Astrocyte (in vitro differentiated cells and primary cell): ENCODE measurements around the gene PRRT1. TPM values are rescaled to one million over a fixed set of nuclear protein-coding genes. Genes with fewer than 3 reads are reported as not detected.

Experiments
- DNase-seq: peaks from one replicate; pipeline ENCODE4 v3.0.0-alpha.2; 2010; ENCODE audit warnings: low read depth
- FAIRE-seq: peaks from 2 replicates; lab custom pipeline; 2011; peaks lifted over from hg19 to GRCh38; lab: Jason Lieb, UNC
- H2AFZ ChIP-seq: 2 replicates; pipeline ENCODE4 v1.6.0; 2012; ENCODE audit warnings: low read depth, low read length, inconsistent platforms
- H3K27ac ChIP-seq: 2 replicates; pipeline ENCODE4 v1.5.1; 2011; ENCODE audit warnings: low read depth, low read length, inconsistent platforms
- H3K27me3 ChIP-seq: 2 replicates; pipeline ENCODE4 v1.6.0; 2011; ENCODE audit warnings: low read length, inconsistent platforms; ENCODE audit not compliant: insufficient read depth
- H3K36me3 ChIP-seq: 2 replicates; pipeline ENCODE4 v1.5.1; 2011; ENCODE audit warnings: low read length, inconsistent platforms; ENCODE audit not compliant: insufficient read depth
- H3K4me1 ChIP-seq: 2 replicates; pipeline ENCODE4 v1.5.1; 2011; ENCODE audit warnings: low read length, inconsistent platforms; ENCODE audit not compliant: insufficient read depth
- H3K4me2 ChIP-seq: 2 replicates; pipeline ENCODE4 v1.6.0; 2012; ENCODE audit warnings: low read length, inconsistent platforms
- H3K4me3 ChIP-seq: 2 replicates; pipeline ENCODE4 v1.5.1; 2011; ENCODE audit warnings: low read depth, mild to moderate bottlenecking, low read length, inconsistent platforms; ENCODE audit not compliant: insufficient read depth
- H3K79me2 ChIP-seq: 2 replicates; pipeline ENCODE4 v1.6.0; 2012; ENCODE audit warnings: mild to moderate bottlenecking, low read length, inconsistent platforms; ENCODE audit not compliant: insufficient read depth
- H3K9ac ChIP-seq: 2 replicates; pipeline ENCODE4 v1.6.0; 2012; ENCODE audit warnings: mild to moderate bottlenecking, low read length, inconsistent platforms
- H3K9me3 ChIP-seq: 2 replicates; pipeline ENCODE4 v1.5.1; 2012; ENCODE audit warnings: low read depth, mild to moderate bottlenecking, low read length, inconsistent platforms; ENCODE audit not compliant: insufficient read depth
- H4K20me1 ChIP-seq: 2 replicates; pipeline ENCODE4 v1.6.0; 2012; ENCODE audit warnings: low read length, inconsistent platforms; ENCODE audit not compliant: insufficient read depth
- H3K27ac Mint-ChIP-seq: one replicate; pipeline ENCODE4 v1.8.0; 2021; ENCODE audit warnings: mild to moderate bottlenecking, mixed read lengths; ENCODE audit not compliant: unreplicated experiment
- H3K27me3 Mint-ChIP-seq: one replicate; pipeline ENCODE4 v1.8.0; 2021; ENCODE audit warnings: low read depth, mixed read lengths; ENCODE audit not compliant: unreplicated experiment
- H3K36me3 Mint-ChIP-seq: one replicate; pipeline ENCODE4 v1.8.0; 2021; ENCODE audit warnings: low read depth, mixed read lengths; ENCODE audit not compliant: unreplicated experiment
- H3K4me1 Mint-ChIP-seq: one replicate; pipeline ENCODE4 v1.8.0; 2021; ENCODE audit warnings: low read depth, mixed read lengths; ENCODE audit not compliant: unreplicated experiment
- H3K4me3 Mint-ChIP-seq: one replicate; pipeline ENCODE4 v1.8.0; 2021; ENCODE audit warnings: mild to moderate bottlenecking, moderate library complexity, mixed read lengths; ENCODE audit not compliant: unreplicated experiment
- H3K9me3 Mint-ChIP-seq: one replicate; pipeline ENCODE4 v1.8.0; 2021; ENCODE audit warnings: mild to moderate bottlenecking, mixed read lengths; ENCODE audit not compliant: unreplicated experiment
- CTCF ChIP-seq: IDR thresholded peaks from 2 replicates; pipeline ENCODE4 v1.5.1; 2011; ENCODE audit warnings: low read depth, mild to moderate bottlenecking, inconsistent platforms, low read length, moderate library complexity; ENCODE audit not compliant: insufficient read depth
- EZH2 ChIP-seq: IDR thresholded peaks from 2 replicates; pipeline ENCODE4 v1.6.1; 2012; ENCODE audit warnings: mild to moderate bottlenecking, low read length, inconsistent platforms; ENCODE audit not compliant: insufficient read depth
- total RNA-seq: library from RNA; stranded (reverse); gene quantifications from 2 replicates; pipeline ENCODE4 v1.2.1, GENCODE V29; 2021

PRRT1 gene
- total RNA-seq, 1 donor from 2014 or later = 0.45 TPM

- Mint-ChIP-seq H3K4me3 (peak overlapping the region; percentile 71), H3K36me3 (peaks cover 6% of the 10 kb centered on the region), H3K4me1 (peaks cover 22% of the 10 kb centered on the region), H3K27ac (no peak overlapping the region), H3K9me3 (peaks cover 9% of the 10 kb centered on the region), H3K27me3 (peaks cover 33% of the 10 kb centered on the region)
- TF ChIP-seq EZH2 (peak; percentile 27), CTCF (no peak)
- Histone ChIP-seq H3K4me2 (peak overlapping the region; percentile 66), H3K4me3 (peak overlapping the region; percentile 35), H3K27ac (no peak overlapping the region), H3K79me2 (no peaks in the 10 kb centered on the region), H3K36me3 (no peaks in the 10 kb centered on the region), H3K9me3 (no peaks in the 10 kb centered on the region), H3K9ac (no peak overlapping the region), H3K27me3 (peaks cover 37% of the 10 kb centered on the region), H3K4me1 (peaks cover 16% of the 10 kb centered on the region), H4K20me1 (no peaks in the 10 kb centered on the region), H2AFZ (peak overlapping the region; percentile 61)
- FAIRE-seq (no peak), DNase-seq (peak; percentile 6)
Observed at GRCh38 chr6:32148289-32149091, 3.2 kb downstream of the PRRT1 start.

- Histone ChIP-seq H4K20me1 (no peaks in the 10 kb centered on the region), H3K9ac (no peak overlapping the region), H3K36me3 (no peaks in the 10 kb centered on the region), H3K79me2 (no peaks in the 10 kb centered on the region), H2AFZ (no peak overlapping the region), H3K4me3 (no peak overlapping the region), H3K4me2 (peak overlapping the region; percentile 66), H3K4me1 (peaks cover 7% of the 10 kb centered on the region), H3K9me3 (no peaks in the 10 kb centered on the region), H3K27ac (no peak overlapping the region), H3K27me3 (peaks cover 37% of the 10 kb centered on the region)
- Mint-ChIP-seq H3K4me1 (peaks cover 15% of the 10 kb centered on the region), H3K27me3 (peaks cover 33% of the 10 kb centered on the region), H3K36me3 (peaks cover 6% of the 10 kb centered on the region), H3K4me3 (no peak overlapping the region), H3K27ac (peak overlapping the region; percentile 53), H3K9me3 (peaks cover 9% of the 10 kb centered on the region)
- FAIRE-seq (no peak), DNase-seq (no peak)
- TF ChIP-seq EZH2 (no peak), CTCF (no peak)
Observed at GRCh38 chr6:32147401-32148132, 4.2 kb downstream of the PRRT1 start.
